ENCODE results near the gene LSS. TPM values are rescaled to one million over a fixed set of nuclear protein-coding genes. Genes with fewer than 3 reads are reported as not detected.

The LSS gene
- total RNA-seq, 1 experiment from 2014 or later: 45.7 TPM

GRCh38 chr21:46213620-46214286 is 14.8 kb downstream of the LSS start:
- H3K9me2 ChIP-seq (replicated peaks; ENCODE audit: low read length): no peaks in the 10 kb centered on the region
- H3F3A ChIP-seq (ENCODE audit: low read length, unreplicated experiment): no peaks in the 10 kb centered on the region
- intact Hi-C loops (cut with micrococcal nuclease): no loop called here
- no peaks in the 10 kb centered on the region for H3K9me3 ChIP-seq (ENCODE audit: low read length)
- no peak overlapping the region for H2AFZ ChIP-seq (ENCODE audit: low read length)
- CTCF ChIA-PET: no interaction called here
- no peak for TF ChIP-seq EZH2 (IDR thresholded peaks at IDR 0.05; ENCODE audit: low read length, unreplicated experiment)
- no peak for TF ChIP-seq EZH2phosphoT487 (IDR thresholded peaks at IDR 0.05; ENCODE audit: borderline replicate concordance, low read length)
- no peak for TF ChIP-seq CTCF (conservative IDR thresholded peaks at IDR 0.05; ENCODE audit: low read depth, low read length)
- no TSS peak for BruUV-seq (replicated peaks)
- no peak overlapping the region for H3K9ac ChIP-seq (ENCODE audit: low read length)
- ATAC-seq (no peak), DNase-seq (no peak)
- no peaks in the 10 kb centered on the region for H3K36me3 ChIP-seq (ENCODE audit: low read depth, low read length)
- no peak overlapping the region for H3K4me2 ChIP-seq (ENCODE audit: low read length)
- no peaks in the 10 kb centered on the region for H3K4me1 ChIP-seq (ENCODE audit: insufficient read depth, low read length)
- POLR2A ChIA-PET (ENCODE audit: unreplicated experiment): no interaction called here
- H3K27ac ChIP-seq (ENCODE audit: low read length): no peak overlapping the region
- H3K27me3 ChIP-seq (ENCODE audit: low read length): no peaks in the 10 kb centered on the region
- no peaks in the 10 kb centered on the region for H4K20me1 ChIP-seq (ENCODE audit: low read length)
- H3K79me2 ChIP-seq (ENCODE audit: low read length): no peaks in the 10 kb centered on the region
- H3K4me3 ChIP-seq (ENCODE audit: low read length): no peak overlapping the region

- ATAC-seq (no peak), DNase-seq (no peak)
- intact Hi-C loops (cut with micrococcal nuclease): no loop called here
- Histone ChIP-seq H3K4me3 (ENCODE audit: low read length) (no peak overlapping the region), H3K27me3 (ENCODE audit: low read length) (no peaks in the 10 kb centered on the region), H3K36me3 (ENCODE audit: low read depth, low read length) (no peaks in the 10 kb centered on the region), H3K9me3 (ENCODE audit: low read length) (no peaks in the 10 kb centered on the region), H3K9ac (ENCODE audit: low read length) (no peak overlapping the region), H3K4me1 (ENCODE audit: insufficient read depth, low read length) (no peaks in the 10 kb centered on the region), H3K9me2 (replicated peaks; ENCODE audit: low read length) (no peaks in the 10 kb centered on the region), H3K79me2 (ENCODE audit: low read length) (no peaks in the 10 kb centered on the region), H3K4me2 (ENCODE audit: low read length) (no peak overlapping the region), H3K27ac (ENCODE audit: low read length) (no peak overlapping the region), H4K20me1 (ENCODE audit: low read length) (no peaks in the 10 kb centered on the region), H3F3A (ENCODE audit: low read length, unreplicated experiment) (no peaks in the 10 kb centered on the region), H2AFZ (ENCODE audit: low read length) (no peak overlapping the region)
- CTCF ChIA-PET: no interaction called here
- POLR2A ChIA-PET (ENCODE audit: unreplicated experiment): no interaction called here
- BruUV-seq (replicated peaks): no TSS peak
- no peak for TF ChIP-seq EZH2 (IDR thresholded peaks at IDR 0.05; ENCODE audit: low read length, unreplicated experiment)
- TF ChIP-seq CTCF (conservative IDR thresholded peaks at IDR 0.05; ENCODE audit: low read depth, low read length): no peak
- TF ChIP-seq EZH2phosphoT487 (IDR thresholded peaks at IDR 0.05; ENCODE audit: borderline replicate concordance, low read length): no peak
Observed at GRCh38 chr21:46212721-46213484, 15.7 kb downstream of the LSS start.
